Panc1 (cell line): ENCODE data around the gene OR7C2.

Experiments used
- CTCF ChIP-seq: fragments of 450-650 bp; IDR thresholded peaks from 2 replicates; pipeline ENCODE4 v1.5.1; 2017; ENCODE audit warnings: mild to moderate bottlenecking
- POLR2AphosphoS5 ChIP-seq: IDR thresholded peaks from 2 replicates; pipeline ENCODE4 v1.6.1; 2012; ENCODE audit warnings: mild to moderate bottlenecking, low read depth, low read length, moderate library complexity
- SIN3A ChIP-seq: IDR thresholded peaks from 2 replicates; pipeline ENCODE4 v1.6.1; 2012; ENCODE audit warnings: low read depth, mild to moderate bottlenecking, low read length, moderate library complexity, borderline replicate concordance; ENCODE audit not compliant: insufficient read depth

DNA sequence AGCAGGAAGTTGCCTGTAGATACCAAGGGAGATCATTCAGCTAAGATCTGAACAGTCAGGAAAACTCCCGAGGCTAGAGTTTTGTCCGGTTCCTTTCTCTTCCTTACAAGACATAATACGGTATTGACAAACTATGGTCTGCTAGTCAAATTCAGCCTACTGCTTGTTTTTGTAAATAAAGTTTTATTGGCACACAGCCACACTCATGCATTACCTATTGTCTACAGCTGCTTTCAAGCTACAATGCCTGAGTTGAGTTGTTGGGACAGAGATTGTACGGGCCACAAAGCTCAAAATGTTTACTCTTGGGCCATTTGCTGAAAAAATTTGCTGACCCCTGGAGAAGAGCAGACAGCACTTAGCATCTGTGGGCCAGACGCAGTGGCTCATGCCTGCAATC is 35.8 kb downstream of the OR7C2 start:
- TF ChIP-seq CTCF (no peak), POLR2AphosphoS5 (no peak), SIN3A (no peak)
